BLaER1 (cell line): ENCODE results near the gene PLEKHA7.

Source experiments
- H3K27ac ChIP-seq: shearing (Covaris generic); formaldehyde crosslinking; 2 replicates; pipeline ENCODE4 v1.8.1; 2022
- H3K27me3 ChIP-seq: shearing (Covaris generic); formaldehyde crosslinking; 2 replicates; pipeline ENCODE4 v1.8.1; 2022
- H3K36me3 ChIP-seq: shearing (Covaris generic); formaldehyde crosslinking; 2 replicates; pipeline ENCODE4 v1.8.1; 2022
- H3K4me1 ChIP-seq: shearing (Covaris generic); formaldehyde crosslinking; 2 replicates; pipeline ENCODE4 v1.8.1; 2022
- H3K4me2 ChIP-seq: shearing (Covaris generic); formaldehyde crosslinking; 2 replicates; pipeline ENCODE4 v1.8.1; 2022
- H3K4me3 ChIP-seq: shearing (Covaris generic); formaldehyde crosslinking; 2 replicates; pipeline ENCODE4 v1.8.1; 2022
- H3K9ac ChIP-seq: shearing (Covaris generic); formaldehyde crosslinking; 2 replicates; pipeline ENCODE4 v1.8.1; 2022
- H3K9me3 ChIP-seq: shearing (Covaris generic); formaldehyde crosslinking; 2 replicates; pipeline ENCODE4 v1.8.1; 2022
- H4K20me1 ChIP-seq: shearing (Covaris generic); formaldehyde crosslinking; 2 replicates; pipeline ENCODE4 v1.8.1; 2022
- Cebpa-rat ChIP-seq: shearing (Covaris generic); IDR thresholded peaks from 2 replicates; pipeline ENCODE4 v1.8.1; 2022

Gene PLEKHA7

DNA sequence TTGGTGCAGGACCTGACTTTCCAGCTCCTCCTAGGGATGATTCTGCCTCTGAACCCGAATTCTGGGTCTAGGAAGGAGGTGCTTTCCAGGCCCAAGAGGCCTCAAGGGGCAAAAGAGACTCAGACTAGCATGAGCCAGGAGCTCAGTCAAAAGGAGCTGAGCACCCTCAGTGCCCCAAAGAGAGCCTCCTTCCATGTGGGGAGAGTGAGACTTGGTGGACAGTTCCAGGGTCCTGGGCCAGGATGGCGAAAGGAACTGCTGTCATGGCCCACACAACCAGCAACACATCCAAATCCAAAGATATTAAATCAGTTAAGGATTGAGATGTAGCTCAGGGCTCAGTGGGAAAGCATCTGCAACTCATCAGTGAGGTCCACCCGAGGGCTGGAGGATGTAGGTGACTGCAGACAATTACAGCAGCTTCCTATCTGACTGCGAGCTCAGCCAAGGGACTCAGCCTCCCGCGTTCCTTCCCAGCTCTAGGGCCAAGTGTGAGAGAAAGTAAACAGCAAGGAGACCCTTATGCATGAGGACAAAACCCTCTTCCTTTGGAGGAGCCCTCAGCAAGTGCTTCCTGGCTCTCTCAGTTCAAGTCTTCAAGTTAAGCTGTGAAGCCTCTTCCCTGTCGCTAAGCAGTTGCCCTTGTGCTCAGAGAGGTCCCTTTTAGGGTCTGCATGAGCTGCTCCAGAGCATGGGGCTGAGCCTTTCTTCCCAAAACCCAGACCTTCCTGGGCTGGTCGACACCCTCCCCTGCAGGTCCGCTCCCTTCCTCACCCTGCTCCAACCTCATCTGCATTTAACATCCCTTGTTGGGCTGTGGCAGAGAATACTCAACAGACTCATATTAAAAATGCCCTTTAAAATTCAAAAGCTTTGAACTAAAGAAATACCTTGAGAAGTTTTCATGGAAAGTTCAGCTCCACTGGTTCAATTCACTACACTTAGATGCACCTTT lies 240.0 kb downstream of the PLEKHA7 start:
- Histone ChIP-seq H3K4me3 (no peak overlapping the region), H3K9ac (no peak overlapping the region), H3K4me2 (no peak overlapping the region), H4K20me1 (no peaks in the 10 kb centered on the region), H3K36me3 (no peaks in the 10 kb centered on the region), H3K27ac (no peak overlapping the region), H3K9me3 (no peaks in the 10 kb centered on the region), H3K4me1 (no peaks in the 10 kb centered on the region), H3K27me3 (no peaks in the 10 kb centered on the region)
- no peak for TF ChIP-seq Cebpa-rat

GRCh38 chr11:16772141-16772512 lies 242.1 kb downstream of the PLEKHA7 start:
- TF ChIP-seq Cebpa-rat = no peak
- no peaks in the 10 kb centered on the region for H4K20me1 ChIP-seq
- H3K9ac ChIP-seq = no peak overlapping the region
- H3K4me3 ChIP-seq = no peak overlapping the region
- H3K27me3 ChIP-seq = no peaks in the 10 kb centered on the region
- H3K36me3 ChIP-seq = no peaks in the 10 kb centered on the region
- no peak overlapping the region for H3K27ac ChIP-seq
- H3K9me3 ChIP-seq = no peaks in the 10 kb centered on the region
- H3K4me2 ChIP-seq = no peak overlapping the region
- no peaks in the 10 kb centered on the region for H3K4me1 ChIP-seq

- H3K4me2 ChIP-seq = no peak overlapping the region
- no peaks in the 10 kb centered on the region for H3K27me3 ChIP-seq
- H3K9me3 ChIP-seq = no peaks in the 10 kb centered on the region
- no peak overlapping the region for H3K9ac ChIP-seq
- no peak overlapping the region for H3K27ac ChIP-seq
- H4K20me1 ChIP-seq = no peaks in the 10 kb centered on the region
- no peaks in the 10 kb centered on the region for H3K36me3 ChIP-seq
- no peak for TF ChIP-seq Cebpa-rat
- no peak overlapping the region for H3K4me3 ChIP-seq
- no peaks in the 10 kb centered on the region for H3K4me1 ChIP-seq
Measured at GRCh38 chr11:16771350-16772140, 242.7 kb downstream of the PLEKHA7 start.

- Histone ChIP-seq H3K4me2 (no peak overlapping the region), H3K4me3 (no peak overlapping the region), H3K27me3 (no peaks in the 10 kb centered on the region), H3K36me3 (no peaks in the 10 kb centered on the region), H3K9ac (no peak overlapping the region), H3K27ac (no peak overlapping the region), H3K4me1 (no peaks in the 10 kb centered on the region), H3K9me3 (no peaks in the 10 kb centered on the region), H4K20me1 (no peaks in the 10 kb centered on the region)
- no peak for TF ChIP-seq Cebpa-rat
Measured at GRCh38 chr11:16770016-16770415, 244.2 kb downstream of the PLEKHA7 start.

- Histone ChIP-seq H3K4me2 (no peak overlapping the region), H3K4me1 (no peaks in the 10 kb centered on the region), H3K36me3 (no peaks in the 10 kb centered on the region), H3K9ac (no peak overlapping the region), H4K20me1 (no peaks in the 10 kb centered on the region), H3K4me3 (no peak overlapping the region), H3K27me3 (no peaks in the 10 kb centered on the region), H3K9me3 (no peaks in the 10 kb centered on the region), H3K27ac (no peak overlapping the region)
- TF ChIP-seq Cebpa-rat = no peak
Measured at GRCh38 chr11:16769386-16769785, 244.8 kb downstream of the PLEKHA7 start.

GRCh38 chr11:16767957-16768356 lies 246.3 kb downstream of the PLEKHA7 start:
- no peaks in the 10 kb centered on the region for H3K36me3 ChIP-seq
- no peaks in the 10 kb centered on the region for H4K20me1 ChIP-seq
- no peaks in the 10 kb centered on the region for H3K27me3 ChIP-seq
- H3K4me3 ChIP-seq = no peak overlapping the region
- H3K27ac ChIP-seq = no peak overlapping the region
- no peak overlapping the region for H3K4me2 ChIP-seq
- no peak overlapping the region for H3K9ac ChIP-seq
- TF ChIP-seq Cebpa-rat = no peak
- no peaks in the 10 kb centered on the region for H3K4me1 ChIP-seq
- no peaks in the 10 kb centered on the region for H3K9me3 ChIP-seq

- Histone ChIP-seq H3K9me3 (no peaks in the 10 kb centered on the region), H3K4me3 (no peak overlapping the region), H3K9ac (no peak overlapping the region), H3K4me1 (no peaks in the 10 kb centered on the region), H4K20me1 (no peaks in the 10 kb centered on the region), H3K27me3 (no peaks in the 10 kb centered on the region), H3K36me3 (no peaks in the 10 kb centered on the region), H3K4me2 (no peak overlapping the region), H3K27ac (no peak overlapping the region)
- TF ChIP-seq Cebpa-rat = no peak
Measured at GRCh38 chr11:16767137-16767536, 247.1 kb downstream of the PLEKHA7 start.

- Histone ChIP-seq H3K4me1 (peaks cover 4% of the 10 kb centered on the region), H3K27me3 (no peaks in the 10 kb centered on the region), H3K27ac (no peak overlapping the region), H3K36me3 (no peaks in the 10 kb centered on the region), H4K20me1 (no peaks in the 10 kb centered on the region), H3K9ac (no peak overlapping the region), H3K4me3 (no peak overlapping the region), H3K9me3 (no peaks in the 10 kb centered on the region), H3K4me2 (no peak overlapping the region)
- TF ChIP-seq Cebpa-rat = no peak
Measured at GRCh38 chr11:16764888-16765287, 249.3 kb downstream of the PLEKHA7 start.

- Histone ChIP-seq H3K27me3 (no peaks in the 10 kb centered on the region), H3K9me3 (no peaks in the 10 kb centered on the region), H3K36me3 (peaks cover 2% of the 10 kb centered on the region), H3K4me2 (no peak overlapping the region), H3K4me3 (no peak overlapping the region), H3K27ac (no peak overlapping the region), H3K9ac (no peak overlapping the region), H4K20me1 (0 out of 2 replicates have a peak, but pooled peaks cover 3% of the 10 kb centered on the region), H3K4me1 (peaks cover 15% of the 10 kb centered on the region)
- no peak for TF ChIP-seq Cebpa-rat
Measured at GRCh38 chr11:16763746-16764145, 250.5 kb downstream of the PLEKHA7 start.
